ENCODE data around the gene CTSZ. TPM values are rescaled to one million over a fixed set of nuclear protein-coding genes. Genes with fewer than 3 reads are reported as not detected.
"Not testable (repeated sequence)": the region's sequence is repeated elsewhere in the genome, so short reads cannot be mapped to it uniquely, and the experiment has no call there.

CTSZ gene
- polyA plus RNA-seq, 2 of the 4 experiments (the other 2 are of a cell fraction): 115 to 156 TPM

GRCh38 chr20:58967652-58968429 is 39.2 kb downstream of the CTSZ start (continued):
- no peak for TF ChIP-seq CTCF (IDR thresholded peaks at IDR 0.05)

- no peak for FAIRE-seq
- no peak for DNase-seq (ENCODE audit: low read depth in 1 of 2, low spot score in 1 of 2)
- ChIA-PET CTCF (interaction anchor here (0.9 to 1.5 kb wide), 2 partner anchors 10 to 95 kb away, joined by 3 to 4 read pairs; no protein-coding TSS in a partner anchor), POLR2A (no interaction called here)
- no peak overlapping the region for H3K27ac ChIP-seq
- WGBS (ENCODE audit: missing lambda C conversion rate): 40% methylated on average over 13 of the region's 14 CpGs
- no peaks in the 10 kb centered on the region for H3K4me1 ChIP-seq
- peak; percentile 41 to 47; a peak in 2 of 6 replicates for ATAC-seq
- H3K4me2 ChIP-seq: no peak overlapping the region
- no peak overlapping the region for H3K4me3 ChIP-seq
- TF ChIP-seq ZC3H11A (IDR thresholded peaks at IDR 0.05) (no peak), MAZ (IDR thresholded peaks at IDR 0.05; ENCODE audit: borderline replicate concordance, low read depth, low read length) (no peak), KDM5A (IDR thresholded peaks at IDR 0.05) (no peak), ESRRA (IDR thresholded peaks at IDR 0.05; ENCODE audit: borderline replicate concordance, low read length) (no peak), CHD2 (IDR thresholded peaks at IDR 0.05; ENCODE audit: low read length, partially characterized antibody) (no peak), HES2 (IDR thresholded peaks at IDR 0.05) (no peak), CBX2 (IDR thresholded peaks at IDR 0.05; ENCODE audit: borderline replicate concordance, low read depth) (no peak), JUN (IDR thresholded peaks at IDR 0.05) (no peak), HOXB13 (CRISPR knock-in tag; IDR thresholded peaks at IDR 0.05; ENCODE audit: low read depth) (no peak), SMC3 (IDR thresholded peaks at IDR 0.05) (no peak), SREBF2 (IDR thresholded peaks at IDR 0.05) (no peak), HOXA7 (CRISPR knock-in tag; IDR thresholded peaks at IDR 0.05) (no peak), RARB (CRISPR knock-in tag; IDR thresholded peaks at IDR 0.05) (no peak), RCOR1 (IDR thresholded peaks at IDR 0.05; ENCODE audit: low read depth, low read length) (no peak), HDAC2 (IDR thresholded peaks at IDR 0.05) (no peak), ELK1 (IDR thresholded peaks at IDR 0.05; ENCODE audit: low read depth, low read length) (no peak), MAFK (IDR thresholded peaks at IDR 0.05; ENCODE audit: partially characterized antibody) (no peak), REST (IDR thresholded peaks at IDR 0.05) (no peak)
- peaks cover 32% of the 10 kb centered on the region for H3K9me3 ChIP-seq
These were observed 41.6 kb downstream of the CTSZ start for GRCh38 chr20:58965270-58966064.

- H3K27ac ChIP-seq; H3K4me2 ChIP-seq; H3K4me3 ChIP-seq; DNase-seq (ENCODE audit: low read depth in 1 of 2, low spot score in 1 of 2); POLR2A ChIA-PET; FAIRE-seq; ATAC-seq; H3K4me1 ChIP-seq; CTCF ChIA-PET: not testable (repeated sequence)
- peaks cover 17% of the 10 kb centered on the region for H3K9me3 ChIP-seq
- WGBS (ENCODE audit: missing lambda C conversion rate): 50% methylated on average over 5 of the region's 5 CpGs
These were observed 43.1 kb downstream of the CTSZ start for GRCh38 chr20:58963922-58964321.
